ENCODE data around the gene PDLIM5. TPM values are rescaled to one million over a fixed set of nuclear protein-coding genes. Genes with fewer than 3 reads are reported as not detected.

Gene PDLIM5
- total and polyA plus RNA-seq, 7 experiments from 2014 or later, result 14.4 to 61.7 (median 35.7) TPM

- Mint-ChIP-seq H3K27me3 (peaks cover 0 to 12% (median 4%) of the 10 kb centered on the region in 5 donors), H3K27ac (no peak overlapping the region), H3K36me3 (no peaks in the 10 kb centered on the region), H3K4me1 (peaks cover 0 to 2% (median 0%) of the 10 kb centered on the region in 7 donors), H3K9me3 (no peaks in the 10 kb centered on the region), H3K4me3 (no peak overlapping the region)
- H3K36me3 ChIP-seq (ENCODE audit: control insufficient read depth in 2 of 3, insufficient read depth in 3 of 3, low read length in 3 of 3), result no peaks in the 10 kb centered on the region
- POLR2A ChIA-PET, result no interaction called here
- H3K4me3 ChIP-seq (ENCODE audit: low read length), result no peak overlapping the region
- H3K9me3 ChIP-seq (ENCODE audit: control insufficient read depth in 2 of 3, low read length in 3 of 3), result no peaks in the 10 kb centered on the region
- no peak for DNase-seq
- CTCF ChIA-PET, result no interaction called here
- ATAC-seq, result no peak
- no peaks in the 10 kb centered on the region for H3K27me3 ChIP-seq (ENCODE audit: control insufficient read depth in 2 of 2, insufficient read depth in 2 of 2, low read length in 2 of 2)
- intact Hi-C loops (cut with micrococcal nuclease), result no loop called here
- H3K4me1 ChIP-seq (ENCODE audit: control insufficient read depth in 2 of 2, insufficient read depth in 2 of 2, low read length in 2 of 2), result no peaks in the 10 kb centered on the region
- no peak overlapping the region for H3K27ac ChIP-seq (ENCODE audit: low read depth, low read length)
Measured at GRCh38 chr4:94698187-94698586, 246.4 kb downstream of the PDLIM5 start.

GRCh38 chr4:94700298-94700697 lies 248.6 kb downstream of the PDLIM5 start:
- Histone ChIP-seq H3K9me3 (ENCODE audit: control insufficient read depth in 2 of 3, low read length in 3 of 3) (no peaks in the 10 kb centered on the region), H3K27ac (ENCODE audit: low read depth, low read length) (no peak overlapping the region), H3K36me3 (ENCODE audit: control insufficient read depth in 2 of 3, insufficient read depth in 3 of 3, low read length in 3 of 3) (no peaks in the 10 kb centered on the region), H3K27me3 (ENCODE audit: control insufficient read depth in 2 of 2, insufficient read depth in 2 of 2, low read length in 2 of 2) (no peaks in the 10 kb centered on the region), H3K4me3 (ENCODE audit: low read length) (no peak overlapping the region), H3K4me1 (ENCODE audit: control insufficient read depth in 2 of 2, insufficient read depth in 2 of 2, low read length in 2 of 2) (no peaks in the 10 kb centered on the region)
- Mint-ChIP-seq H3K4me1 (peaks cover 0 to 2% (median 0%) of the 10 kb centered on the region in 7 donors), H3K36me3 (no peaks in the 10 kb centered on the region), H3K4me3 (no peak overlapping the region), H3K9me3 (peaks cover 0 to 3% (median 0%) of the 10 kb centered on the region in 11 donors), H3K27ac (no peak overlapping the region), H3K27me3 (peaks cover 0 to 21% (median 4%) of the 10 kb centered on the region in 5 donors)
- intact Hi-C loops (cut with micrococcal nuclease), result no loop called here
- CTCF ChIA-PET, result no interaction called here
- ATAC-seq, result no peak
- POLR2A ChIA-PET, result interaction anchor here (0.7 kb wide), 1 partner anchor 491 kb away, joined by 3 read pairs; no protein-coding TSS in a partner anchor
- DNase-seq, result no peak

- POLR2A ChIA-PET, result no interaction called here
- Histone ChIP-seq H3K4me1 (ENCODE audit: control insufficient read depth in 2 of 2, insufficient read depth in 2 of 2, low read length in 2 of 2) (no peaks in the 10 kb centered on the region), H3K4me3 (ENCODE audit: low read length) (no peak overlapping the region), H3K9me3 (ENCODE audit: control insufficient read depth in 2 of 3, low read length in 3 of 3) (no peaks in the 10 kb centered on the region), H3K27me3 (ENCODE audit: control insufficient read depth in 2 of 2, insufficient read depth in 2 of 2, low read length in 2 of 2) (no peaks in the 10 kb centered on the region), H3K36me3 (ENCODE audit: control insufficient read depth in 2 of 3, insufficient read depth in 3 of 3, low read length in 3 of 3) (no peaks in the 10 kb centered on the region), H3K27ac (ENCODE audit: low read depth, low read length) (no peak overlapping the region)
- Mint-ChIP-seq H3K36me3 (no peaks in the 10 kb centered on the region), H3K4me3 (no peak overlapping the region), H3K27ac (no peak overlapping the region), H3K4me1 (peaks cover 0 to 2% (median 0%) of the 10 kb centered on the region in 7 donors), H3K9me3 (peaks cover 0 to 5% (median 0%) of the 10 kb centered on the region in 11 donors), H3K27me3 (peaks cover 0 to 18% (median 4%) of the 10 kb centered on the region in 5 donors)
- CTCF ChIA-PET, result no interaction called here
- ATAC-seq, result no peak
- no peak for DNase-seq
- intact Hi-C loops (cut with micrococcal nuclease), result no loop called here
Measured at GRCh38 chr4:94701631-94702300, 250.0 kb downstream of the PDLIM5 start.

DNA sequence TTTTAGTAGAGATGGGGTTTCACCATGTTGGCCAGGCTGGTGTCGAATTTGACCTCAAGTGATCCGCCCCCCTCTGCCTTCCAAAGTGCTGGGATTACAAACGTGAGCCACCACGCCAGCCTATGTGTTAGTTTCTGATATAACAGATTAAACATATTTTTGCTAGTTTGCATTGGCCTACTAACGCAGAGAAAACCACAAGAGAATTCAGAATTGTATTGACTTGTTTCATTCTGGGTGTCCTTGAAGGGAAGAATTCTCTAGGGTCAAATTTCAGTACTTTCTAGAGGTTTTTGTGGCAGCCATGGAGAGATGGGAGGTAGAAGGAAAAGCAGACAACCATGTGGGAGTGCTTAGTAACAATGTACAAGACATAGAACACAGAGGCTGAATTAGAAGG lies 259.9 kb downstream of the PDLIM5 start:
- POLR2A ChIA-PET, result no interaction called here
- Mint-ChIP-seq H3K9me3 (peaks cover 0 to 4% (median 0%) of the 10 kb centered on the region in 11 donors), H3K36me3 (no peaks in the 10 kb centered on the region), H3K4me1 (no peaks in the 10 kb centered on the region), H3K27ac (no peak overlapping the region), H3K4me3 (no peak overlapping the region), H3K27me3 (peaks cover 0 to 8% (median 4%) of the 10 kb centered on the region in 5 donors)
- Histone ChIP-seq H3K9me3 (ENCODE audit: control insufficient read depth in 2 of 3, low read length in 3 of 3) (no peaks in the 10 kb centered on the region), H3K27me3 (ENCODE audit: control insufficient read depth in 2 of 2, insufficient read depth in 2 of 2, low read length in 2 of 2) (no peaks in the 10 kb centered on the region), H3K4me3 (ENCODE audit: low read length) (no peak overlapping the region), H3K36me3 (ENCODE audit: control insufficient read depth in 2 of 3, insufficient read depth in 3 of 3, low read length in 3 of 3) (no peaks in the 10 kb centered on the region), H3K27ac (ENCODE audit: low read depth, low read length) (no peak overlapping the region), H3K4me1 (ENCODE audit: control insufficient read depth in 2 of 2, insufficient read depth in 2 of 2, low read length in 2 of 2) (no peaks in the 10 kb centered on the region)
- ATAC-seq, result no peak
- DNase-seq, result no peak
- CTCF ChIA-PET, result no interaction called here
- intact Hi-C loops (cut with micrococcal nuclease), result no loop called here

DNA sequence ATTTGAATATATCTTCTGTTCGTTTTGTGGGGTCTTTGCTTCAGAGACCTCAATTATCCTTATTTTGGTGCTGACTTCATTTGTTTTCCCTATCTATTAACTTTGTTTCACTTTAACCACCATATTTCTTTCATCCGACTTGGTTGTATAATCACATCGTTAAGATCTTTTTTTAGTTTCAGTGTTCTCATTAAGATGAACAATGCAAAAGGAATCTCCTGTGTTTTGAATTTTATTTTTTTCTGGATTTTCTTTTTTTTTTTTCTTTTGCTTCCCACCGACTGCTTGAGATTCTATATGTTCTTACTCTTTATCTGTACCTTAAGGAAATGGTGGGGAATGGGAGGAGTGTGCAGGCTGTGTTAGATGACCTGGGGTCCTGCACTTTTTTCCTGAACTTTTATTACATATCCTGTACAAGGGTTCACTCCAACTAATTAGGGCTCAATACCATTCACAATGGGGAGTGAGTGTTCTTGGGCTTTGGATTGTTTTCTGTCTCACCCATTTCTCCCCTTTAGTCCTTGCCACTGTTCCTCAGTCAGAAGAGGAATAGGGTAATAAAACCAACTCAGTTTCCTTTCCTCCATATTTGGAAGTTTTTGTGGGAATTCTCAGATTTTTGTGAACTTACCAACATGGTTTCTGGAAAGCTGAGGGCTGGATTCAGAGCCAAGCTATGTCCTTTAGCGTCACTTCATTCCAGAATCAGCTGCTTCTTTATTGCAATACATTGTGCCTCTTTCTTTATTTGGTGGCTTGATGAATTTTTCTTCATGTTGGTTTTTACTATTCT lies 262.8 kb downstream of the PDLIM5 start:
- no peaks in the 10 kb centered on the region for H3K27me3 ChIP-seq (ENCODE audit: control insufficient read depth in 2 of 2, insufficient read depth in 2 of 2, low read length in 2 of 2)
- Mint-ChIP-seq H3K36me3 (no peaks in the 10 kb centered on the region), H3K4me1 (no peaks in the 10 kb centered on the region), H3K27me3 (peaks cover 0 to 14% (median 4%) of the 10 kb centered on the region in 5 donors), H3K4me3 (no peak overlapping the region), H3K9me3 (peaks cover 0 to 5% (median 0%) of the 10 kb centered on the region in 11 donors), H3K27ac (no peak overlapping the region)
- no peak overlapping the region for H3K4me3 ChIP-seq (ENCODE audit: low read length)
- H3K36me3 ChIP-seq (ENCODE audit: control insufficient read depth in 2 of 3, insufficient read depth in 3 of 3, low read length in 3 of 3), result no peaks in the 10 kb centered on the region
- ChIA-PET CTCF (no interaction called here), POLR2A (no interaction called here)
- intact Hi-C loops (cut with micrococcal nuclease), result no loop called here
- DNase-seq (no peak), ATAC-seq (no peak)
- no peaks in the 10 kb centered on the region for H3K9me3 ChIP-seq (ENCODE audit: control insufficient read depth in 2 of 3, low read length in 3 of 3)
- H3K27ac ChIP-seq (ENCODE audit: low read depth, low read length), result no peak overlapping the region
- no peaks in the 10 kb centered on the region for H3K4me1 ChIP-seq (ENCODE audit: control insufficient read depth in 2 of 2, insufficient read depth in 2 of 2, low read length in 2 of 2)

GRCh38 chr4:94715726-94716125 lies 264.0 kb downstream of the PDLIM5 start:
- H3K27ac ChIP-seq (ENCODE audit: low read depth, low read length), result no peak overlapping the region
- intact Hi-C loops (cut with micrococcal nuclease), result no loop called here
- no peak for ATAC-seq
- H3K27me3 Mint-ChIP-seq, result peaks cover 0 to 14% (median 4%) of the 10 kb centered on the region in 5 donors
- H3K4me1 Mint-ChIP-seq, result no peaks in the 10 kb centered on the region
- no peaks in the 10 kb centered on the region for H3K4me1 ChIP-seq (ENCODE audit: control insufficient read depth in 2 of 2, insufficient read depth in 2 of 2, low read length in 2 of 2)
- ChIA-PET CTCF (no interaction called here), POLR2A (no interaction called here)
- H3K36me3 ChIP-seq (ENCODE audit: control insufficient read depth in 2 of 3, insufficient read depth in 3 of 3, low read length in 3 of 3), result no peaks in the 10 kb centered on the region
- H3K36me3 Mint-ChIP-seq, result no peaks in the 10 kb centered on the region
- peaks cover 0 to 5% (median 0%) of the 10 kb centered on the region in 11 donors for H3K9me3 Mint-ChIP-seq
- no peaks in the 10 kb centered on the region for H3K9me3 ChIP-seq (ENCODE audit: control insufficient read depth in 2 of 3, low read length in 3 of 3)
- H3K27me3 ChIP-seq (ENCODE audit: control insufficient read depth in 2 of 2, insufficient read depth in 2 of 2, low read length in 2 of 2), result no peaks in the 10 kb centered on the region
- no peak overlapping the region for H3K4me3 Mint-ChIP-seq
- H3K4me3 ChIP-seq (ENCODE audit: low read length), result no peak overlapping the region
- H3K27ac Mint-ChIP-seq, result no peak overlapping the region
- no peak for DNase-seq
